NCI-H2196 (cell line): ENCODE measurements around the gene ZDHHC7.

Experiments
- DNase-seq: peaks from one replicate; lab custom pipeline; 2025; ENCODE audit not compliant: unreplicated experiment; lab: John Stamatoyannopoulos, UW

The ZDHHC7 gene

GRCh38 chr16:84999857-85000480, 11.4 kb downstream of the ZDHHC7 start:
- DNase-seq, result no peak

- DNase-seq, result no peak
Observed at GRCh38 chr16:84999200-84999599, 12.1 kb downstream of the ZDHHC7 start.

GRCh38 chr16:84996365-84996764, 15.0 kb downstream of the ZDHHC7 start:
- no peak for DNase-seq

- no peak for DNase-seq
Observed at GRCh38 chr16:84995663-84996062, 15.7 kb downstream of the ZDHHC7 start.

GRCh38 chr16:84993926-84994325, 17.4 kb downstream of the ZDHHC7 start:
- no peak for DNase-seq

GRCh38 chr16:84992717-84993075, 18.6 kb downstream of the ZDHHC7 start:
- no peak for DNase-seq

GRCh38 chr16:84990782-84991181, 20.6 kb downstream of the ZDHHC7 start:
- DNase-seq, result no peak

GRCh38 chr16:84989749-84990620, 21.4 kb downstream of the ZDHHC7 start:
- DNase-seq, result no peak

GRCh38 chr16:84988328-84989080, 22.8 kb downstream of the ZDHHC7 start:
- DNase-seq, result no peak

GRCh38 chr16:84986879-84987278, 24.5 kb downstream of the ZDHHC7 start:
- DNase-seq, result no peak

GRCh38 chr16:84986102-84986501, 25.2 kb downstream of the ZDHHC7 start:
- no peak for DNase-seq

GRCh38 chr16:84985079-84986065, 26.0 kb downstream of the ZDHHC7 start:
- DNase-seq, result no peak

- no peak for DNase-seq
Observed at GRCh38 chr16:84982434-84982833, 28.9 kb downstream of the ZDHHC7 start.

- no peak for DNase-seq
Observed at GRCh38 chr16:84979516-84979915, 31.8 kb downstream of the ZDHHC7 start.

- no peak for DNase-seq
Observed at GRCh38 chr16:84976644-84977400, 34.5 kb downstream of the ZDHHC7 start.

- DNase-seq, result no peak
Observed at GRCh38 chr16:84975522-84975921, 35.8 kb downstream of the ZDHHC7 start.

- no peak for DNase-seq
Observed at GRCh38 chr16:84975066-84975465, 36.3 kb downstream of the ZDHHC7 start.

- no peak for DNase-seq
Observed at GRCh38 chr16:84973776-84974523, 37.4 kb downstream of the ZDHHC7 start.

GRCh38 chr16:84973236-84973635, 38.1 kb downstream of the ZDHHC7 start:
- no peak for DNase-seq
